Naive thymus-derived CD4-positive, alpha-beta T cell (primary cell): ENCODE results near the gene HS6ST3. TPM values are rescaled to one million over a fixed set of nuclear protein-coding genes. Genes with fewer than 3 reads are reported as not detected.

Experiments used
- ATAC-seq: fragments of 150-1000 bp; cut with Tn5 transposase; 2 replicates; pipeline ENCODE4 v1.10.0; 2021; ENCODE audit warnings: mild to moderate bottlenecking, moderate library complexity
- CTCF ChIA-PET: fragments of 350-600 bp; sonication (Branson Sonifier 250); formaldehyde crosslinking; loops from one replicate; lab custom pipeline; 2021; ENCODE audit warnings: antibody characterized with exemption; lab: Charles Lee
- POLR2A ChIA-PET: fragments of 350-600 bp; sonication (Branson Sonifier 250); formaldehyde crosslinking; loops from one replicate; lab custom pipeline; 2021; ENCODE audit warnings: antibody characterized with exemption, inconsistent platforms; lab: Charles Lee
- DNase-seq, 9 donors: peaks; one replicate each; pipeline versions ENCODE4 v3.0.0 to v3.0.0-alpha.2; 2020 to 2022; ENCODE audit warnings: mixed read lengths in 1 of 9
- H3K27ac ChIP-seq: one replicate; pipeline ENCODE4 v1.7.0; 2013; ENCODE audit warnings: mild to moderate bottlenecking, low read depth, low read length, moderate library complexity
- H3K27me3 ChIP-seq, 2 donors: one replicate each; pipeline ENCODE4 v1.7.0; 2013; ENCODE audit warnings: low read length in 2 of 2, mild to moderate bottlenecking in 2 of 2, moderate library complexity in 2 of 2; ENCODE audit not compliant: control insufficient read depth in 2 of 2, insufficient read depth in 2 of 2
- H3K36me3 ChIP-seq, 3 experiments: 1 replicate in 2 of 3; 2 replicates in 1 of 3; pipeline ENCODE4 v1.7.0; 2013; ENCODE audit warnings: low read length in 3 of 3, mild to moderate bottlenecking in 3 of 3, moderate library complexity in 1 of 3; ENCODE audit not compliant: insufficient read depth in 3 of 3, control insufficient read depth in 2 of 3
- H3K4me1 ChIP-seq, 2 donors: one replicate each; pipeline ENCODE4 v1.7.0; 2013; ENCODE audit warnings: low read length in 2 of 2, mild to moderate bottlenecking in 2 of 2, moderate library complexity in 1 of 2; ENCODE audit not compliant: control insufficient read depth in 2 of 2, insufficient read depth in 2 of 2
- H3K4me3 ChIP-seq: 2 replicates; pipeline ENCODE4 v1.7.0; 2013; ENCODE audit warnings: mild to moderate bottlenecking, low read length
- H3K9me3 ChIP-seq, 3 experiments: 1 replicate in 2 of 3; 2 replicates in 1 of 3; pipeline ENCODE4 v1.7.0; 2013; ENCODE audit warnings: low read length in 3 of 3; ENCODE audit not compliant: control insufficient read depth in 2 of 3
- H3K27ac Mint-ChIP-seq, 9 donors: one replicate each; pipeline ENCODE4 v1.8.0; 2020 to 2022; ENCODE audit warnings: mixed read lengths in 9 of 9, mild to moderate bottlenecking in 8 of 9, moderate library complexity in 5 of 9, inconsistent platforms in 2 of 9
- H3K27me3 Mint-ChIP-seq, 5 donors: one replicate each; pipeline ENCODE4 v1.8.0; 2021 to 2022; ENCODE audit warnings: mixed read lengths in 5 of 5, mild to moderate bottlenecking in 1 of 5
- H3K36me3 Mint-ChIP-seq, 5 donors: one replicate each; pipeline ENCODE4 v1.8.0; 2020 to 2022; ENCODE audit warnings: mixed read lengths in 5 of 5, mild to moderate bottlenecking in 3 of 5, inconsistent platforms in 1 of 5
- H3K4me1 Mint-ChIP-seq, 7 donors: one replicate each; pipeline ENCODE4 v1.8.0; 2020 to 2022; ENCODE audit warnings: mixed read lengths in 7 of 7, mild to moderate bottlenecking in 3 of 7, inconsistent platforms in 1 of 7
- H3K4me3 Mint-ChIP-seq, 10 donors: one replicate each; pipeline ENCODE4 v1.8.0; 2020 to 2022; ENCODE audit warnings: mild to moderate bottlenecking in 10 of 10, mixed read lengths in 10 of 10, moderate library complexity in 6 of 10, inconsistent platforms in 2 of 10
- H3K9me3 Mint-ChIP-seq, 11 donors: one replicate each; pipeline ENCODE4 v1.8.0; 2020 to 2022; ENCODE audit warnings: mixed read lengths in 11 of 11, mild to moderate bottlenecking in 4 of 11, inconsistent platforms in 1 of 11, moderate library complexity in 1 of 11
- intact Hi-C, 2 donors: fragments of 100-400 bp; cut with micrococcal nuclease; formaldehyde crosslinking; loops; one replicate each; pipeline ENCODE4 v1.15.1; 2023
- polyA plus RNA-seq, 2 donors: library from polyadenylated mRNA; unstranded; fragments of 300-500 nt; fragmentation: Illumina TruSeq; gene quantifications; one replicate each; pipeline ENCODE4 v1.2.3, GENCODE V29; 2021
- total RNA-seq, 6 experiments: library from RNA in 5 of 6; stranded (reverse) in 5 of 6; gene quantifications; 1 replicate in 5 of 6; 2 replicates in 1 of 6; pipeline ENCODE4 v1.2.3 and lab custom pipeline; 2021 to 2026

The HS6ST3 gene
- total and polyA plus RNA-seq, 7 experiments from 2014 or later = not detected

- no peak for ATAC-seq
- POLR2A ChIA-PET = no interaction called here
- Mint-ChIP-seq H3K4me1 (no peaks in the 10 kb centered on the region), H3K36me3 (no peaks in the 10 kb centered on the region), H3K4me3 (no peak overlapping the region), H3K27me3 (peaks cover 0 to 5% (median 0%) of the 10 kb centered on the region in 5 donors), H3K9me3 (peaks cover 3 to 26% (median 10%) of the 10 kb centered on the region in 11 donors), H3K27ac (no peak overlapping the region)
- intact Hi-C loops = no loop called here
- H3K4me3 ChIP-seq = no peak overlapping the region
- H3K27ac ChIP-seq = no peak overlapping the region
- H3K27me3 ChIP-seq = no peaks in the 10 kb centered on the region
- no peaks in the 10 kb centered on the region for H3K4me1 ChIP-seq
- CTCF ChIA-PET = no interaction called here
- no peaks in the 10 kb centered on the region for H3K36me3 ChIP-seq
- no peaks in the 10 kb centered on the region for H3K9me3 ChIP-seq
- no peak for DNase-seq
Observed at GRCh38 chr13:96696389-96696900, 606.5 kb downstream of the HS6ST3 start.

DNA sequence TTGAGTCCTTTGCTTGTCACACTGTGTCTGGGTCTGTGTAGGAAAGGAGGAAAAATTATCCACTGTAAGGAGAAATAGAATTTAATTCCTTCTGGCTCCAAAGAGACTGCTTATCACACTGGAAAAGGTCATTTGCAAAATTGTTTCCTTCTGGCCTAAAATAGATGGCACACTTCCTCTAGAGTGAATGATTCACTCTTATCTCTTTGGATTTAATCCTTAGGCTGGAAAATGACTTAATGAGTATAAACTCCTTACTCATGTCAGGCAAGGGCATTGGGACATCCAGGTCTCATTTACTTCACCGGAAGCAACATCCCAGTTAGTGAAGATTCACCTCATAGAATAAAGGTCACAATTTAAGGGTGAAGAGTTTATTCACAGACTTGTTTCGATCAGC lies 610.8 kb downstream of the HS6ST3 start:
- H3K27ac Mint-ChIP-seq = no peak overlapping the region
- intact Hi-C loops = no loop called here
- no peaks in the 10 kb centered on the region for H3K9me3 ChIP-seq
- no peaks in the 10 kb centered on the region for H3K4me1 Mint-ChIP-seq
- H3K4me3 ChIP-seq = no peak overlapping the region
- POLR2A ChIA-PET = no interaction called here
- ATAC-seq = no peak
- DNase-seq = no peak
- no peaks in the 10 kb centered on the region for H3K36me3 ChIP-seq
- no peak overlapping the region for H3K4me3 Mint-ChIP-seq
- H3K27me3 Mint-ChIP-seq = no peaks in the 10 kb centered on the region
- H3K9me3 Mint-ChIP-seq = peaks cover 3 to 36% (median 12%) of the 10 kb centered on the region in 11 donors
- H3K27me3 ChIP-seq = no peaks in the 10 kb centered on the region
- no peak overlapping the region for H3K27ac ChIP-seq
- H3K4me1 ChIP-seq = no peaks in the 10 kb centered on the region
- H3K36me3 Mint-ChIP-seq = no peaks in the 10 kb centered on the region
- CTCF ChIA-PET = no interaction called here

DNA sequence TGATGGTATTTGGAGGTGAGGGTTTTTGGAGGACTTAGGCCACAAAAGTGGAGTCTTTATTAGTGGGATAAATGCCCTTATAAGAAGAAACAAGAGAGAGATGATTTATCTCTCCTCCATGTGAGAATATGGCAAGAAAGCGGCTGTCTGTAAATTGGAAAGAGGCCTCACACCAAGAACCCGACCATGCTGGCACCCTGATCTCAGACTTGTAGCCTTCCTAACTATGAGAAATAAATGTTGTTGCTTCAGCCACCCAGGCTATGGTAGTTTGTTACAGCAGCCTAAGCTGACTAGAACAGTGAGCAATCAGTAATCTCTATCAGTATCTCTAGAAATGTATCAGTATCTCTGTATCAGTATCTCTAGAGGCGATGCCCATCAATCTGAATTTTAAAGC lies 617.2 kb downstream of the HS6ST3 start:
- H3K27ac ChIP-seq = no peak overlapping the region
- no peaks in the 10 kb centered on the region for H3K36me3 ChIP-seq
- H3K27me3 ChIP-seq = no peaks in the 10 kb centered on the region
- H3K27ac Mint-ChIP-seq = no peak overlapping the region
- H3K9me3 Mint-ChIP-seq = peaks cover 0 to 19% (median 8%) of the 10 kb centered on the region in 11 donors
- H3K4me3 ChIP-seq = no peak overlapping the region
- H3K4me1 ChIP-seq = no peaks in the 10 kb centered on the region
- no peaks in the 10 kb centered on the region for H3K9me3 ChIP-seq
- no peaks in the 10 kb centered on the region for H3K4me1 Mint-ChIP-seq
- H3K4me3 Mint-ChIP-seq = no peak overlapping the region
- H3K27me3 Mint-ChIP-seq = no peaks in the 10 kb centered on the region
- ChIA-PET POLR2A (no interaction called here), CTCF (no interaction called here)
- intact Hi-C loops = no loop called here
- DNase-seq (no peak), ATAC-seq (no peak)
- H3K36me3 Mint-ChIP-seq = no peaks in the 10 kb centered on the region

- ChIA-PET POLR2A (no interaction called here), CTCF (no interaction called here)
- Histone ChIP-seq H3K9me3 (no peaks in the 10 kb centered on the region), H3K36me3 (no peaks in the 10 kb centered on the region), H3K27me3 (no peaks in the 10 kb centered on the region), H3K4me3 (no peak overlapping the region), H3K4me1 (no peaks in the 10 kb centered on the region), H3K27ac (no peak overlapping the region)
- Mint-ChIP-seq H3K9me3 (peaks cover 0 to 10% (median 4%) of the 10 kb centered on the region in 11 donors), H3K27me3 (no peaks in the 10 kb centered on the region), H3K36me3 (no peaks in the 10 kb centered on the region), H3K4me1 (no peaks in the 10 kb centered on the region), H3K4me3 (no peak overlapping the region), H3K27ac (no peak overlapping the region)
- ATAC-seq (no peak), DNase-seq (no peak)
- intact Hi-C loops = no loop called here
Observed at GRCh38 chr13:96710166-96710862, 620.4 kb downstream of the HS6ST3 start.

GRCh38 chr13:96720446-96720845 lies 630.5 kb downstream of the HS6ST3 start:
- Histone ChIP-seq H3K4me1 (no peaks in the 10 kb centered on the region), H3K27me3 (no peaks in the 10 kb centered on the region), H3K27ac (no peak overlapping the region), H3K9me3 (no peaks in the 10 kb centered on the region), H3K36me3 (no peaks in the 10 kb centered on the region), H3K4me3 (no peak overlapping the region)
- Mint-ChIP-seq H3K27ac (no peak overlapping the region), H3K4me1 (no peaks in the 10 kb centered on the region), H3K4me3 (no peak overlapping the region), H3K9me3 (peaks cover 0 to 19% (median 0%) of the 10 kb centered on the region in 11 donors), H3K27me3 (no peaks in the 10 kb centered on the region), H3K36me3 (no peaks in the 10 kb centered on the region)
- DNase-seq (no peak), ATAC-seq (no peak)
- ChIA-PET POLR2A (no interaction called here), CTCF (no interaction called here)
- intact Hi-C loops = no loop called here

GRCh38 chr13:96726651-96727050 lies 636.7 kb downstream of the HS6ST3 start:
- H3K27me3 Mint-ChIP-seq = no peaks in the 10 kb centered on the region
- DNase-seq (no peak), ATAC-seq (no peak)
- no peaks in the 10 kb centered on the region for H3K4me1 Mint-ChIP-seq
- ChIA-PET POLR2A (no interaction called here), CTCF (no interaction called here)
- H3K36me3 ChIP-seq = no peaks in the 10 kb centered on the region
- H3K27ac Mint-ChIP-seq = no peak overlapping the region
- no peaks in the 10 kb centered on the region for H3K27me3 ChIP-seq
- H3K9me3 ChIP-seq = no peaks in the 10 kb centered on the region
- H3K4me3 Mint-ChIP-seq = no peak overlapping the region
- no peak overlapping the region for H3K27ac ChIP-seq
- H3K9me3 Mint-ChIP-seq = peaks cover 2 to 40% (median 9%) of the 10 kb centered on the region in 11 donors
- H3K4me1 ChIP-seq = no peaks in the 10 kb centered on the region
- H3K36me3 Mint-ChIP-seq = no peaks in the 10 kb centered on the region
- intact Hi-C loops = no loop called here
- no peak overlapping the region for H3K4me3 ChIP-seq

- Mint-ChIP-seq H3K9me3 (peaks cover 2 to 47% (median 9%) of the 10 kb centered on the region in 11 donors), H3K36me3 (no peaks in the 10 kb centered on the region), H3K4me3 (no peak overlapping the region), H3K27ac (no peak overlapping the region), H3K4me1 (no peaks in the 10 kb centered on the region), H3K27me3 (no peaks in the 10 kb centered on the region)
- no peak for ATAC-seq
- H3K27ac ChIP-seq = no peak overlapping the region
- no peak for DNase-seq
- H3K27me3 ChIP-seq = no peaks in the 10 kb centered on the region
- intact Hi-C loops = no loop called here
- no peaks in the 10 kb centered on the region for H3K4me1 ChIP-seq
- no peak overlapping the region for H3K4me3 ChIP-seq
- POLR2A ChIA-PET = no interaction called here
- no peaks in the 10 kb centered on the region for H3K36me3 ChIP-seq
- H3K9me3 ChIP-seq = no peaks in the 10 kb centered on the region
- CTCF ChIA-PET = no interaction called here
Observed at GRCh38 chr13:96728463-96728862, 638.6 kb downstream of the HS6ST3 start.
